GM23248 (cell line): ENCODE results near the gene NAIF1.

ENCODE experiments used
- EZH2 ChIP-seq: fragments of 200-600 bp; sonication (generic); IDR thresholded peaks from 2 replicates; pipeline ENCODE4 v1.6.1; 2018; ENCODE audit warnings: antibody characterized with exemption, mild to moderate bottlenecking; ENCODE audit not compliant: insufficient read depth, poor library complexity, severe bottlenecking
- EZH2phosphoT487 ChIP-seq: fragments of 200-600 bp; sonication (generic); IDR thresholded peaks from 2 replicates; pipeline ENCODE4 v1.6.1; 2018; ENCODE audit warnings: antibody characterized with exemption, moderate library complexity, mild to moderate bottlenecking, low read depth; ENCODE audit not compliant: insufficient read depth

GRCh38 chr9:128062846-128063831 is 4.0 kb downstream of the NAIF1 start:
- TF ChIP-seq EZH2 (no peak), EZH2phosphoT487 (no peak)
